Neural cell (in vitro differentiated cells): ENCODE measurements around the gene VWA5B1.

Source experiments
- CTCF ChIP-seq: fragments of 450-650 bp; IDR thresholded peaks from 2 replicates; pipeline ENCODE4 v1.5.1; 2014; ENCODE audit warnings: antibody characterized with exemption, mild to moderate bottlenecking, moderate library complexity; ENCODE audit not compliant: poor library complexity, severe bottlenecking
- EP300 ChIP-seq: fragments of 450-650 bp; conservative IDR thresholded peaks from 2 replicates; pipeline ENCODE4 v1.6.1; 2014; ENCODE audit warnings: antibody characterized with exemption, mild to moderate bottlenecking, moderate library complexity; ENCODE audit not compliant: poor library complexity, severe bottlenecking
- EZH2 ChIP-seq: fragments of 200-600, 300-800 bp; shearing (Covaris generic), sonication (generic); IDR thresholded peaks from 2 replicates; pipeline ENCODE4 v1.6.1; 2014; ENCODE audit warnings: antibody characterized with exemption, low read length, borderline replicate concordance, mild to moderate bottlenecking; ENCODE audit not compliant: insufficient read depth, poor library complexity, severe bottlenecking
- POLR2AphosphoS5 ChIP-seq: IDR thresholded peaks from 2 replicates; pipeline ENCODE4 v1.6.1; 2012
- RAD21 ChIP-seq: fragments of 450-650 bp; conservative IDR thresholded peaks from 2 replicates; pipeline ENCODE4 v1.6.1; 2014; ENCODE audit warnings: antibody characterized with exemption, mild to moderate bottlenecking, moderate library complexity
- SMC3 ChIP-seq: fragments of 450-650 bp; conservative IDR thresholded peaks from 2 replicates; pipeline ENCODE4 v1.6.1; 2014; ENCODE audit warnings: antibody characterized with exemption, mild to moderate bottlenecking, moderate library complexity; ENCODE audit not compliant: poor library complexity
- TAF1 ChIP-seq: IDR thresholded peaks from 2 replicates; pipeline ENCODE4 v1.6.1; 2012; ENCODE audit warnings: low read depth

DNA sequence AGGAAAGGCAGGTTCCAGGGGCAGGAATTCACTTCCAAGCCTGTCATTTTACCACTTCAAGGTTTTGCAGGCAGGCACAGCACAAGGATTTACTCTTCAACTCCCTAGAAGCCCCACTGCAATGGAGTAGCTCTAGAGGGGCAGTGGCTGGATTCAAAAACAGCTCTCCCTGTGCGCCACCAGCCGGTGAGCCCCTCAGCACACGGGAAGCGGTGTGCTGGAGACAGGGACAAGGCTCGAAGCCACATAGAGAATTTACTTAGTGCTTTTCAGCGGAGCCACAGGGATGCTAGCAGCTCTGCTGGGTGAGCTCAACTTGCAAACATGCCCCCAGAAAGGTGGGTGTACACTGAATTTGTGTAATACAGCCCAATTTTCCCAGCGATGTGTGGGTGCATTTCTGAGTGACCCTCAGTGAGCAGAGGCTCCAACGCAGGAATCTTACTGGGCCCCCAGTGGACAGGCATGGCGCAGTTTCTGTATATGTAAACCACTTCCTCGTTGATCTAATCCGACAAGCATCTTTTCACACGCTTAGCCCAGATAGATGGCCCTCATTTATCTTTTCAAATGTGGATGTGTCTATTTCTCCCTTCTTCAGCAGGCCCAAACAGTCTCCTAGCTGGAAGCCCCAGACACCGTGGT lies 10.9 kb downstream of the VWA5B1 start:
- no peak for TF ChIP-seq CTCF
- no peak for TF ChIP-seq POLR2AphosphoS5
- no peak for TF ChIP-seq TAF1
- TF ChIP-seq EP300: no peak
- TF ChIP-seq RAD21: no peak
- no peak for TF ChIP-seq EZH2
- no peak for TF ChIP-seq SMC3
